IPS-18c (cell line): ENCODE results near the gene DCAF4.

Experiments used
- H3K4me3 ChIP-seq: 2 replicates; pipeline ENCODE4 v1.7.0; 2013; ENCODE audit warnings: low read depth, mild to moderate bottlenecking, low read length, moderate library complexity; ENCODE audit not compliant: insufficient read depth
- H3K9me3 ChIP-seq: one replicate; pipeline ENCODE4 v1.6.1; 2013; ENCODE audit warnings: mild to moderate bottlenecking, low read length, moderate library complexity; ENCODE audit not compliant: control insufficient read depth, insufficient read depth

DCAF4 gene

GRCh38 chr14:72892879-72893635, 33.2 kb upstream of the DCAF4 start:
- H3K4me3 ChIP-seq, result peak overlapping the region; percentile 79

GRCh38 chr14:72893636-72894322, 32.5 kb upstream of the DCAF4 start, which contains the start of gene DPF3:
TSS of gene DPF3 (minus strand) at chr14:72894101. CDS start at chr14:72894088, 13 bp downstream.
- peak within 1 kb of the TSS; percentile 79 for H3K4me3 ChIP-seq
- peaks cover 2% of the 10 kb centered on the region for H3K9me3 ChIP-seq

More at GRCh38 chr14:72892879-72893635, 33.2 kb upstream of the DCAF4 start:
- peaks cover 2% of the 10 kb centered on the region for H3K9me3 ChIP-seq

- H3K9me3 ChIP-seq, result peaks cover 2% of the 10 kb centered on the region
- H3K4me3 ChIP-seq, result peak overlapping the region; percentile 49
These were observed 32.0 kb upstream of the DCAF4 start for GRCh38 chr14:72894323-72894622.

GRCh38 chr14:72894623-72895378, 31.5 kb upstream of the DCAF4 start:
- H3K4me3 ChIP-seq, result peak overlapping the region; percentile 49
- H3K9me3 ChIP-seq, result peaks cover 2% of the 10 kb centered on the region

GRCh38 chr14:72898448-72898847, 27.8 kb upstream of the DCAF4 start:
- no peaks in the 10 kb centered on the region for H3K9me3 ChIP-seq
- H3K4me3 ChIP-seq, result no peak overlapping the region

- H3K4me3 ChIP-seq, result no peak overlapping the region
- no peaks in the 10 kb centered on the region for H3K9me3 ChIP-seq
These were observed 24.9 kb upstream of the DCAF4 start for GRCh38 chr14:72901361-72901760.

GRCh38 chr14:72902801-72903530, 23.3 kb upstream of the DCAF4 start:
- H3K4me3 ChIP-seq, result no peak overlapping the region
- H3K9me3 ChIP-seq, result no peaks in the 10 kb centered on the region

- no peak overlapping the region for H3K4me3 ChIP-seq
- no peaks in the 10 kb centered on the region for H3K9me3 ChIP-seq
These were observed 22.5 kb upstream of the DCAF4 start for GRCh38 chr14:72903716-72904115.

GRCh38 chr14:72904218-72904617, 22.0 kb upstream of the DCAF4 start:
- no peak overlapping the region for H3K4me3 ChIP-seq
- no peaks in the 10 kb centered on the region for H3K9me3 ChIP-seq

- H3K4me3 ChIP-seq, result no peak overlapping the region
- no peaks in the 10 kb centered on the region for H3K9me3 ChIP-seq
These were observed 21.3 kb upstream of the DCAF4 start for GRCh38 chr14:72904840-72905561.

- H3K9me3 ChIP-seq, result no peaks in the 10 kb centered on the region
- no peak overlapping the region for H3K4me3 ChIP-seq
These were observed 19.9 kb upstream of the DCAF4 start for GRCh38 chr14:72906316-72906715.

- no peak overlapping the region for H3K4me3 ChIP-seq
- no peaks in the 10 kb centered on the region for H3K9me3 ChIP-seq
These were observed 19.4 kb upstream of the DCAF4 start for GRCh38 chr14:72906879-72907278.

GRCh38 chr14:72907886-72908285, 18.4 kb upstream of the DCAF4 start:
- H3K9me3 ChIP-seq, result no peaks in the 10 kb centered on the region
- no peak overlapping the region for H3K4me3 ChIP-seq

- no peaks in the 10 kb centered on the region for H3K9me3 ChIP-seq
- H3K4me3 ChIP-seq, result no peak overlapping the region
These were observed 17.1 kb upstream of the DCAF4 start for GRCh38 chr14:72909163-72909562.

GRCh38 chr14:72913809-72914208, 12.5 kb upstream of the DCAF4 start:
- no peaks in the 10 kb centered on the region for H3K9me3 ChIP-seq
- no peak overlapping the region for H3K4me3 ChIP-seq

- Histone ChIP-seq H3K4me3 (no peak overlapping the region), H3K9me3 (no peaks in the 10 kb centered on the region)
These were observed 10.1 kb upstream of the DCAF4 start for GRCh38 chr14:72916174-72916573.
